ENCODE data around the gene CEACAM19. TPM values are rescaled to one million over a fixed set of nuclear protein-coding genes. Genes with fewer than 3 reads are reported as not detected.
"Not testable (repeated sequence)": the region's sequence is repeated elsewhere in the genome, so short reads cannot be mapped to it uniquely, and the experiment has no call there.

The CEACAM19 gene
- total RNA-seq, 4 donors from 2014 or later = 5.7 to 11.7 (median 8.4) TPM

GRCh38 chr19:44662691-44663385, 8.4 kb upstream of the CEACAM19 start:
- H3K9me3 ChIP-seq = no peaks in the 10 kb centered on the region
- no peaks in the 10 kb centered on the region for H3K27me3 ChIP-seq
- TF ChIP-seq POLR2AphosphoS5 (IDR thresholded peaks at IDR 0.05) (no peak), CTCF (IDR thresholded peaks at IDR 0.05) (no peak), POLR2A (IDR thresholded peaks at IDR 0.05) (no peak), EP300 (IDR thresholded peaks at IDR 0.05) (no peak)
- peaks cover 43% of the 10 kb centered on the region for H3K36me3 ChIP-seq
- peaks cover 16% of the 10 kb centered on the region for H3K4me1 ChIP-seq
- no peak for DNase-seq (ENCODE audit: low spot score in 2 of 2)
- no peak overlapping the region for H3K4me3 ChIP-seq
- no peak overlapping the region for H3K27ac ChIP-seq
- 45% methylated on average over 7 of the region's 7 CpGs for WGBS

GRCh38 chr19:44663996-44664395, 7.3 kb upstream of the CEACAM19 start:
- peaks cover 16% of the 10 kb centered on the region for H3K4me1 ChIP-seq
- H3K9me3 ChIP-seq = no peaks in the 10 kb centered on the region
- H3K27me3 ChIP-seq = no peaks in the 10 kb centered on the region
- TF ChIP-seq POLR2A (IDR thresholded peaks at IDR 0.05) (no peak), CTCF (IDR thresholded peaks at IDR 0.05) (no peak), POLR2AphosphoS5 (IDR thresholded peaks at IDR 0.05) (no peak), EP300 (IDR thresholded peaks at IDR 0.05) (no peak)
- no peak overlapping the region for H3K4me3 ChIP-seq
- WGBS = 94% methylated on average over 5 of the region's 5 CpGs
- no peak for DNase-seq (ENCODE audit: low spot score in 2 of 2)
- H3K36me3 ChIP-seq = peaks cover 34% of the 10 kb centered on the region
- H3K27ac ChIP-seq = no peak overlapping the region

GRCh38 chr19:44664976-44665375, 6.3 kb upstream of the CEACAM19 start:
- H3K27ac ChIP-seq = no peak overlapping the region
- DNase-seq (ENCODE audit: low spot score in 2 of 2) = no peak
- 89% methylated on average over 10 of the region's 10 CpGs for WGBS

GRCh38 chr19:44666852-44667556, 4.3 kb upstream of the CEACAM19 start:
- Histone ChIP-seq H3K36me3 (peaks cover 8% of the 10 kb centered on the region), H3K9me3 (no peaks in the 10 kb centered on the region), H3K27ac (no peak overlapping the region), H3K27me3 (no peaks in the 10 kb centered on the region), H3K4me1 (peaks cover 17% of the 10 kb centered on the region), H3K4me3 (no peak overlapping the region)
- no peak for DNase-seq (ENCODE audit: low spot score in 2 of 2)
- WGBS = 84% methylated on average over 7 of the region's 7 CpGs
- no peak for TF ChIP-seq POLR2AphosphoS5 (IDR thresholded peaks at IDR 0.05)

More at GRCh38 chr19:44664976-44665375, 6.3 kb upstream of the CEACAM19 start:
- peaks cover 25% of the 10 kb centered on the region for H3K36me3 ChIP-seq
- no peaks in the 10 kb centered on the region for H3K9me3 ChIP-seq
- H3K4me1 ChIP-seq = peaks cover 16% of the 10 kb centered on the region
- H3K27me3 ChIP-seq = no peaks in the 10 kb centered on the region
- no peak for TF ChIP-seq CTCF (IDR thresholded peaks at IDR 0.05)
- TF ChIP-seq POLR2AphosphoS5 (IDR thresholded peaks at IDR 0.05) = no peak
- no peak for TF ChIP-seq POLR2A (IDR thresholded peaks at IDR 0.05)
- no peak for TF ChIP-seq EP300 (IDR thresholded peaks at IDR 0.05)
- H3K4me3 ChIP-seq = no peak overlapping the region

- Histone ChIP-seq H3K27me3 (no peaks in the 10 kb centered on the region), H3K9me3 (no peaks in the 10 kb centered on the region), H3K27ac (no peak overlapping the region), H3K36me3 (no peaks in the 10 kb centered on the region), H3K4me1 (peaks cover 6% of the 10 kb centered on the region), H3K4me3 (no peak overlapping the region)
- DNase-seq (ENCODE audit: low spot score in 2 of 2) = no peak
- TF ChIP-seq POLR2AphosphoS5 (IDR thresholded peaks at IDR 0.05) = no peak
- no peak for TF ChIP-seq POLR2A (IDR thresholded peaks at IDR 0.05)
- TF ChIP-seq CTCF (IDR thresholded peaks at IDR 0.05) = no peak
- TF ChIP-seq EP300 (IDR thresholded peaks at IDR 0.05) = no peak
- 88% methylated on average over 2 of the region's 2 CpGs for WGBS
These were observed 2.1 kb upstream of the CEACAM19 start for GRCh38 chr19:44668985-44669764.

GRCh38 chr19:44670027-44670426, 1.3 kb upstream of the CEACAM19 start:
- 58% methylated on average over 2 of the region's 2 CpGs for WGBS
- not testable (repeated sequence) for H3K36me3 ChIP-seq; H3K27ac ChIP-seq; H3K27me3 ChIP-seq; DNase-seq (ENCODE audit: low spot score in 2 of 2); H3K4me1 ChIP-seq; H3K9me3 ChIP-seq; H3K4me3 ChIP-seq

All from suprapubic skin (tissue), 4 donors.